Hindlimb muscle (tissue), 1 donor: ENCODE data around the gene WDFY4. TPM values are rescaled to one million over a fixed set of nuclear protein-coding genes. Genes with fewer than 3 reads are reported as not detected.

ENCODE experiments used
- DNase-seq: peaks from one replicate; pipeline ENCODE4 v3.0.0-alpha.2; 2013
- polyA plus RNA-seq: library from polyadenylated mRNA; unstranded; fragments of 120-200 nt; gene quantifications from one replicate; pipeline ENCODE4 v1.2.1, GENCODE V29; 2013; ENCODE audit not compliant: insufficient read length

Gene WDFY4
- polyA plus RNA-seq, 1 donor = 3.9 TPM

DNA sequence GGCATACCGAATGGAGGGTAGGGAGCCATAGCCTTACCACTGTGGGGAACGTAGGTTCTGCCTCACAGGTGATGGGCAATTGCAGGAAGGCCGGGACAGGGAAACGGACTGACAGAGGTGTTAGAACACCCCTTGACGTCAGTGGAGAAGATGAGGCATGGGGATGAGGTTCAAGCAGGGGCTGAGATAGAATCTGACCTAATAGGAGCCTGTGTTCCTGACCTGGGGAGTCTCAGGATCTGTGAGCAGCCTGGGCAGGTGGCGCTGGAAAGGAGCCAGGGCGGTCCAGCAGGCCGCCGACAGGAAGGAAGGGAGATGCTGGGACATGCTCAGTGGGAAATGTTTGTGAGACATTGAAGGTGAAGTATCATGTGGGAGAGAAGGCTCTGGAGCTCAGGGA is 109.4 kb downstream of the WDFY4 start:
- DNase-seq = no peak

DNA sequence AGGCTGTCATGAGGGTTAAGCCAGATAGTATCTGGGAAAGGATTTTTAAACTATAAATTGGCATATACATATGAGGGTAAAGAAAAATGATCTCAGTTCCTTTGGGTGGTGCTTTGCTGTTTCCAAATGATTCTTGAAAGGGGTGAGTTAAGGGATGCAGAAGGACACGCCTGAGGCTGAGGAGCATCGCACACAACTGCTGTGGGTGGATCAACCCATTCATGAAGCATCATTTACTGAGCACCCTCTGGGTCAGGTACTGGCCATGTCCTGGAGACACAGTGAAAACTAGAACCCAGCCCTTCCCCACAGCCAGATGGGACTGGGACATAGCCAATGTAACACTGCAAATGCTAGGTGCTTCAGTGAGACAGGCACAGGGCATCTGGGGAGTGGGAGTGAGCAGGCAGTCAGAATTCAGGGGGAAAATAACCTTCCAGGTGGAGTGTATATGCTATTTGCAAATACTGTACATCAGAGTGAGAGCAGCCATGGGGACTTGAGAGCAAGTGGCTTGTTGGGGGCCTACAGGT is 112.1 kb downstream of the WDFY4 start:
- DNase-seq = no peak

DNA sequence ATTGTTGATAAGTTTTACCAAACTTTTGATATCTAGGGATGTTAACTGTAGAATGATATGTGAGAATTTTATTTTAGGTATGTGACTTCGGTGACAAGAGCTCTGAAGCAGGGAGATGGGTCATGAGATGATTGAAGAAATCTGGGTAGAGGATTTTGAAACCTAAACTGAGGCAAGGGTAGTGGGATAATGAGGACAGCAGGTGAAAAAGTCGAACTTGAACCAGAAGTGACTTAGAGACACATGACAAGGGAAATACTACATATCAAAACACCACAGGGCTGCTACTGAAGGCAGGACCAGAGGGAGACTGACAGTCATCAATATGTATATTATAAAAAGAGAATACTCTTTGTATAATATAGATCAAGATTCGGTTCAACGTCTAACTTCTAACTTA is 113.2 kb downstream of the WDFY4 start:
- DNase-seq = no peak

DNA sequence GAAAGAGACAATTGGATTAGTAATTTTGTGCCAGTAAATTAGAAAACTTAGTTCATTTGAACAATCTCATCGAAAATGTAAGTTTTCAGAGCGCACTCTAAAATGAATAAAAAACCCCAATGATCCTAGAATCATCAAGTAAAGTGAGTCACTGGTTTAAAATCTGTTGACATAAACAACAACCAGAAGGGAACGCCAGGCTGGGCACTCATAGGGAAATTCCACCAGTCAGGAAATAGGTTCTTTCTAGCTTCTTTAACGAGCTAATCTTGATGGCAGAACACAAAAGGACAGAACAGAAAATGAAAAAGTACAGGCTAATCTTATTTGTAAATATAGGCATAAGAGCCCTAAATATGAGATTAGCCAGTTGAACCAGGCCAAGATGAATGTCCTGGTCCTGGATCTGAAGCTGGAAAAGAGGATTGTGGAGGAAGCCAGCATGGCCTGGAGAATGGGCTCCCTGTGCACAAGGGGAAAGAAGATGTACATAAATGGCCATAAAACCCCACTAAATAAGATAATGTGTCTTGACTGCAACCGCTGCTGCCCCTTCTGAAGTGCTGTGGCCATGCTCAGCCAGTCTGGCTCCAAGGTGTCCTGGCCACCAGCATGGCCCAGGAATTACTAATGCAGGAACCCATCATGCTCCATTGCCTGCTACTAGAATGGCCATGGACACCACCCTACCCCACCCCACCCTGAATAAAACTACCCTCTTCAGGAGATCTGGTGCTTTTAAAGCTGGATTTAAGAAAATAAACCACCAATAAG is 114.0 kb downstream of the WDFY4 start:
- no peak for DNase-seq

DNA sequence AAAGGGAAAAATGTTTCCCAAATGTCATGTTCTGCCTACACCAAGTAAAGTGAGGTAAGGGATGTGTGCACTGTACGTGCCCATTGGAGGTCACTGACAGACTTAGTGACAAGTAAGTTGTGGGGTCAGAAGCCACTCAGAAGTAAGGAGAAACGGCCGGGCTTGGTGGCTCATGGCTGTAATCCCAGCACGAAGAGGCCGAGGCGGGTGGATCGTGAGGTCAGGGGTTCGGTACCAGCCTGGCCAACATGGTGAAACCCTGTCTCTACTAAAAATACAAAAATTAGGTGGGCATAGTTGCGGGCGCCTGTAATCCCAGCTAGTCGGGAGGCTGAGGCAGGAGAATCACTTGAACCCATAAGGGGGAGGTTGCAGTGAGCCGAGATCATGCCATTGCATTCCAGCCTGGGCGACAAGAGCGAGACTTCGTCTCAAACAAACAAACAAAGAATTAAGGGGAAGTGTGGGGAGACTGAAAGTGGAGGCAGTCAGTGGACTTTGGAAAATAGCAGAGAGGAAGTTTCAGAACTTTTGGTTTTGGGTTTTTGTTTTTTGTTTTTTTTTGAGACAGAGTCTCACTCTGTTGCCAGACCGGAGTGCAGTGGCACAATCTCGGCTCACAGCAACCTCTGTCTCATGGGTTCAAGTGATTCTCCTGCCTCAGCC is 114.8 kb downstream of the WDFY4 start:
- DNase-seq = no peak

DNA sequence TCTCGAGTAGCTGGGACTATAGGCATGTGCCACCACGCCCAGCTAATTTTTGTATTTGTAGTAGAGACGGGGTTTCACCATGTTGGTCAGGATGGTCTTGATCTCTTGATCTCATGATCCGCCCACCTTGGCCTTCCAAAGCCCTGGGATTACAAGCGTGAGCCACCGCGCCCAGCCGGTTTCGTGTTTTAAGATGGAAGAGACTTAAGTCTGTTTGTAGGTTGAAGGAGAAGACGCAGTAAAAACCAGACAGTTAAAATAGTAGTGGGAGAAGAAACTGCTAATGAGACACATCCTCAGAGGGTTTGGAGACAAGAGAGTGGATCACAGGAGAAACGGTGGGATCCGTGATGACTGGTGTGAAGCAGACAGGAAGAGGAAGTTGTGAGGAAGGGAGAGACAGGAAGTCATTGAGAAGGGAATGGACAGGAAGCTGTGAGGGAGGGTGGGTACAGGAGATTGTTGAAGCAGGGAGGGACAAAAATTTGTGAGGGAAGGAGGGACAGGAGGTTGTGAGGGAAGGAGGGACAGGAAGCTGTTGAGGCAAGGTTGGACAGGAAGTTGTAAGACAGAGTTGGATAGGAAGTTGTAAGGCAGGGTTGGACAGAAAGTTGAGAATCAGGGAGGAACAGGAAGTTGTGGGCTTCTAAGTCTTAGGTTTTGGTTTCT is 115.5 kb downstream of the WDFY4 start:
- no peak for DNase-seq

DNA sequence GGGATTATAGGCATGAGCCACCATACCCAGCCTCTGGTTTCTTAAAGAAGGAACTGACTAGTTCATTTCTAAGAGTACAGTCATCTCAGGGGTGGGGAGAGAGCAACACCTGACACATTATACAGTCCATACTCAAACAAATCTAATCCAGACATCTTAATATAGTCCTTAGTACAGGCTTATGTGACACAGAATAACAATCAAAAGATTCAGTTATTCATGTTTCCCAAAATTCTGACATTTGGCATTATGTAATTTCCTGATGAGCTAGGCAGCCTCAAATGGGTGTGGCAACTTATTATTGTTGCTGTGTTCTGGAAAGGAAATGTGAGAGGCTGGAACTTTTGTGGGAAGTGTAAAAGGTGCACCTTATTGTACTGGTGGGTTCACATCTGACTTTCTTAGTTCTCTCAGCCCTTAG is 116.3 kb downstream of the WDFY4 start:
- no peak for DNase-seq

DNA sequence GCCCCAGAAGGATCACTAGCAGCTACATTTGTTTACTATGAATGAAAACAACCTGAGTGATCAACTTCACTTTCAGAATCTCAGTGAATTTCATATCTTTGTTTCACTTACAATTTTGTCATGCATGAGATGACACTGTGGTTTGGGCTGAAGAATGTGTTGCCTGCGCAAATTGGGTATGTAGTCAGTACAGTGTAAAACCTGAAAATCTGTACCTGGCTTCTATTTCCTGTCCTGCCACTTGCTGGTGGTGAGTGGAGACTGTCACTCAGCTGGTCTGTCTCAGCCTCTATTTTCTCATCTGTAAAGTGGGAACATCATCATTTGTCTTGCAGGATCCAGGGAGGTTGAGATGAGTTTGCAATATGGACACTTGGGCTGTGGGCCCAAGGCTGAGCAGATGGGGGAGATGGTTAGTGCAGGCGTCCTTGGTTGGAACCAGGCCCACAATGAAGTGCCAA is 118.0 kb downstream of the WDFY4 start:
- DNase-seq = no peak

DNA sequence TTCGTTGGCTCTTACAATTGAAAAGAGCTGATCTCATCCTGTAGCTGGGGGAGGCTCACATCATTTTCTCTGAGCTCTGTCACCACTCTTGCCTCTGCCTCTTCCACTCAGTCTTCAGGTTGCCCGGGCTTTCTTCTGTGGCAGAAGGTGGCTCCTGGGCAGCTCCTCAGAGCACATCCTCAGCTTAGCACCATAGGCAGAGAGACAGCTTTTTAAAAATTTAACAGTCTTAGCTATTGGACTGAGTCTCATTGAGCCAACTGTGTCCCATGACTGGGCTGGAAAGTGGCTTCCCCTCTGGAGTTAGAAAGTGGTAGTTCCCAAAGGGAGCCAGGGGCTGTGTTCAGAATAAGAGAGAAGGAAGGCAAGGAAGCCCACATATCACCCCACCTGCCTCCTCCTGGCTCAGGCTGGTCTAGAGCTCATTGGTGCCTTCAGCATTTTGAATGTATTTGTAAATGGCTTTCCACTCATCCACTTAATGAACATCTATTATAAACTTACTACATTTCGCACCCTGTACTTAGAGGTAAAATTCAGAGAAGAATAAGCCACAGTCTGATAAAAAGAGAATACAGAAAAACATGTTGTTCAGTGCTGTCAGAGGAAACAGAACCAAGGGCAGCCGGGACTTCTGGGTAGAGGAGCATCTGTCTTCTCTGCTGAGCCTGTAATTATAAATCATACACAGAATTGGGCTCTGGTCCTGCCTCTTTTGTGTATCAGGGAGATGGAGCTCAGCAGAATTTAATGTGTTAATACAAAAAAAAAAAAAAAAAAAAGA is 119.3 kb downstream of the WDFY4 start:
- no peak for DNase-seq

DNA sequence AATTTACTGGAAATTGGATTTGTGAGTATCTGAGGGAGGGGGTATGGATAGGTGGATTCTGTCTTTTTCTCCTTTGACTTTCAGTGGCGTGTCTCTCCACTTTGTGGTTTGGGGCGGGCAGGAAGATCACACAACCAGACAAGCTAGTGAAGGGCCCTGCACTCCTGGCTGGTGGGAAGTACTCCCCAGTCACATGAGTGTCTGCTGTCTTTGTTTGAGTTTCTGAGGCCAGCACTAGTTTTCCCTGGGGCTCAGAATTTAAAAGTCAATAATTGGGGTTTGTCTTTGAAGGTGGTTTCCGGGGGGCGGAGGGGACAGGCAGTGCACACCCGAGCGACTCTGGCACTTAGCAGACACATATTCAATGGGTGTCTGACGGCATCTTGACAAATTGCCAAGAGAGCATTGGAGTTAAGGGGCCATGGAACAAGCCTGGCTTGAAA is 120.1 kb downstream of the WDFY4 start:
- DNase-seq = no peak

DNA sequence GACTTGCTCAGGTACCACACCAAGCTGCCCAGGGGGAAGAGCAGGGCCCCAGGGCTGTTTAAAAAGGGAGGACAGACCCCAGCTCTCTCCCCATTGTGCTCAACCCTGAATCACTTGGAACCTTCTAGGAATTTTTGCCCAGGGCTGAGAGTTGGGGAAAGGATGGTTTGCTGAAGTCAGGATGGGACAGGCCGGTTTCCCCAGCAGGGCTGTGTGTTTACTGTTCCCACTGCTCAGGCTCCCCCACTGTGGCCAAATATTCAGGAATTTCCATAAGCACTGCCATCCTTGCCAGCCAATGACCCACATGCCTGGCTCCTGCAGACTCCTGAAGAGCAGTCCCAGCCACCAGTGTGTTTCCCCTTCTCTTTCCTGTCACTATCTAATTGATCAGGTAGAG is 120.7 kb downstream of the WDFY4 start:
- DNase-seq = no peak

DNA sequence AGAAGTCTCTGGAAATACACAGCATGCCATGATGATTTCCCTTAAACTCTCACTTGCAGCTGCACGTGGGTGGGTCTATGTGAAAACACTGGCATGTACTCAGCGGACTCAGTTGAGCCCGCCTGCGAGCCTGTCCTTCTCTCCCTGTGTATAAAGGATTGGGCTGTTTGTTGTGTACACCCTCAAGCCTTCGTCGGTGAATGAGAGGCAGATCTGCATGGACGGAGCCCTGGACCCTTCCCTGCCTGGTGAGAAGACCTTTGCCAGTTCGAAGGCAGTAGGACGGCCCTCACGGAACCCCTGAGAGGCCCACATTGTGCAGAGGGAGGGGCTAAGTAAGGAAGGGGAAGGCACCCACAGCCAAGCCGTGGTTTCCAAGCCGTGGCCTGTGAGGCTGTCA is 121.2 kb downstream of the WDFY4 start:
- peak; percentile 69 for DNase-seq

DNA sequence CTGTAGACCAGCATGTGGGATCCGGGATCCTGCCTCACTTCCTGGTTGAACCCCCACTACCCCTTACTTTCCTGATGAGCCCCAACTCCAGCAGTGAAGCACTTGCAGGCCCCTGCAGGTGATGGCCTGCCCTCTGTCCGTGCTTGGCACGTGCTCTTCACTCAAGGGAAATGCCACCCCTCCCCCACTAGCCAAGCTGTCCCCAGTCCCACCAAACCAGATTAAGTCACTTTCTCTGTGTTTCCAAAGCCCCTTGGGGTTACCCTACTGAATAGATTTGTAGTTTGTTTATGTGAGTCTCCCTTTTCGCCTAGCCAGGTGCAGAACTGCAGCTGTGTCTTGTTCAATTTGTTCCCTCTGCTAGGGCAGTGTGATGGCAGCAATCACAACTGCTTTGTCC is 121.7 kb downstream of the WDFY4 start:
- DNase-seq = no peak

DNA sequence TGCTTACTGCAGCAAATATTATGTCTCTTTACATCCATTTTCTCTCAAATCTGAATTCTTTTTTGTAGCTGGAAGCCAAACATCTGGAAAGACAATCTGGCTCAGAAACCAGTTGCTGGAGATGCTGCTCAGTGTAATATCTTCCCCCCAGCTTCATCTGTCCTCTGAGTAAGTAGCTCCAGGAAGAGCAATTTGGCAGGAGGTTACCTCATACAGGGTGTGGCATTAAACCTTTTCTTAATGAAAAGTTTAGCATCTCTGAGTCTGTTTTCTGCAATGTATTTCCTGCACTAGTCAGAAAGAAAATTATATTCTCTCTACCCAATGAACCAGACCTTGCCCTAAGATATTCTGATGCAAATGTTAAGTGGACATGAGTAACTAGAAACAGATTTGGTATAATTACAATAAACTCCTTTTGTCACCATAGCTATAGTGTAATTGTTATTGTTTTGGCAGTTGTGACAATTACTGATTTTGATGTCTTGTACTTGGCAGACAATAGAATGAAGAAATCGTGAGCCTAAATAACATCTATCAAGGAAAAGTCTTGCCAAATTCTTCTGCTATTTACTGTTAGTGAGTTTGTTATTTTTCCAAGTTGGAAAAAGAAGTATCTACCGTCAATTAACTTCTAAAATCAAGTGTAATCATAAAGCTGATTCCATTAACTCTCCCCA is 123.3 kb downstream of the WDFY4 start:
- DNase-seq = peak; percentile 86

DNA sequence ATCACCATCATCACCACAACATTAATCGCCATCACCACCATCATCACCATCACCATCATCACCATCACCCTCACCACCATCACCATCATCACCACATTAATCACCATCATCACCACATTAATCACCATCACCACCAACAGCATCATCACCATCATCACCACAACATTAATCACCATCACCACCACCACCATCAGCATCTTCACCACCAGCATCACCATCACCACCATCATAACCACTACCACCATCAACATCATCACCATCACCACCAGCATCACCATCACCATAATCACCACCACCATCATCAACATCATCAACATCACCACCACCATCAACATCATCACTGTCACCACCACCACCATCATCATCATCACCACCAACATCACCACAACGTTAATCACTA is 124.6 kb downstream of the WDFY4 start:
- DNase-seq = no peak

DNA sequence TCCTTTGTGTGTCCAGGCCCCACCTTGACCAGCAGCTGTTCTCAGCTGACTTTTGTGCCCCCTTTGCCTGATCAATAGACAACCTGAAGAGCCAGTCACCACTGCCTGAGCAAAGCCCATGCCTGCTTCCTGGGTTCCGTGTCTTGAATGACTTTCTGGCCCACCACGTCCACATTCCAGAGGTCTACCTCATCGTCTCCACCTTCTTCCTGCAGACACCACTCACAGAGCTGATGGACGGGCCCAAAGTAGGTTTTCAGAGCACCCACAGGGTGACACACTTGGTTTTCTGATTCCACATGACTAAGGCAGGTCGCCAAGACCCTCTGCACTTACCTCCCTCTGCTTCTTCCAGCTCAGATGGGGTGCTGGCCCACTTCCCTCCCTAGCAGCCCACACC is 126.8 kb downstream of the WDFY4 start:
- DNase-seq = no peak

DNA sequence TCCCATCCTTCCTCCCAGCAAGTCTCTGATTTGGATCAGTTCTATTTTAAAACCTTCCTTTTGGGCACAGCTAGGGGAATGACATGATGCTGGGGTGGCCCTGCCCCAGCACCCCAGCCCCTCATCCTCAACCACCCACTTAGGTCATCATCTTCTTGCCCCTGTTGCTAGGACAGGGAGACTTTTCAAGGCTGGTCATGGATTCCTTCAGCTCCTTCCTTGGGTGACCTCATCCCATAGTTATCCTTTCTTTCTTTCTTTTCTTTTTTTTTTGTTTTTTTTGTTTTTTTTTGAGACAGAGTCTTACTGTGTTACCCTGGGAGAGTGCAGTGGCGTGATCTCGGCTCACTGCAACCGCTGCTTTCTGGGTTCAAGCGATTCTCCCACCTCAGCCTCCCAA is 127.2 kb downstream of the WDFY4 start:
- DNase-seq = no peak

DNA sequence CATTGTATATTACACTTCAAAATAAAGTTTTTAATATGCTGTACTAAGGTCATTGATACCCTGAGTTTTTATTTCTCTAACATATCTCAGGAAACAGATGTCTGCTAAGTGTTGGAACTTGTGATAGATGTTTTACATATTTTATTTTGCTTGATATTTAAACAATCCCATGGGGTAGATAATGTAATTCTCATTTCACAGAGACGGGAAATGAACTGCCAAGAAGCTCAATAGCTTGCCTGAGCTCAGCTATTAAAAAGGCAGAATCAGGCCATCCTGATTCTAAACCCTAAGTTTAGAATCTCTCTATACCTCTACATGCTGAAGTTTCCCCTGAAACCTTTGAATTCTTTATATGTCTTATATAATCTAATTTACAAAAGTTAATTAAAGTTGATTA is 128.6 kb downstream of the WDFY4 start:
- DNase-seq = no peak

DNA sequence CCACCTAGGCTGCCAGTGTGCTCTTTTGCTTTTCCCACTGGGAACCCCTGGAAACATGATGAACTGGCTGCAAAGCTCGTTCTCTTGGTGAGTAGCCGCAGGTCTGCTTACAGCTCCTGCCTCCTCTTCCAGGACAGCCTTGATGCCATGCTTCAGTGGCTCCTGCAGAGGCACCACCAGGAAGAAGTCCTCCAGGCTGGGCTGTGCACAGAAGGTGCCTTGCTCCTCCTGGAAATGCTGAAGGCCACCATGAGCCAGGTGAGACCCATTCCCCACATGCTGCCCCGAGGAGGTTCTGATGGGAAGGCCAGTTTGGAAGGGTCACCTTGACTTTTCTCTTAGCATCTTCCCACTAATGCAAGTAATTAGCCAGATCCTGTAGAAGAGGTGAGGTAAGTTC is 129.2 kb downstream of the WDFY4 start:
- DNase-seq = no peak

DNA sequence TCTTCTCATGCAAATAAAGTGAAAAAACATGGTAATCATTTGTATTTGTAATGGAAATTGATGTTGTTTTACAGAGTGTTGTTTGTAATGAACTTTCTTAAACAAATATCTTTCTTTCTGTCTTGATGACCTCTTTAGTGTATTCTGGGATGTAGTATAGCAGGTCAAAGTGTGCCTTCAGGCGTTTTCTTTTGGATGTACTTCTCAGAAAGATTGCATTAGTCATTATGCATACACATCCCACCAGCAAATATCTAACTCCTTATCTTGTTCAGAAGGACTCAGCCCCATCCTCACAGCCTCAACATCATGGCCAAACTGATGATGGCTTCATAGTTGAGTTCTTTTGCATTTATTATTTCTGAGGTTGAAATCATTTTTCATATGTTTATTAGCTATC is 130.3 kb downstream of the WDFY4 start:
- no peak for DNase-seq

DNA sequence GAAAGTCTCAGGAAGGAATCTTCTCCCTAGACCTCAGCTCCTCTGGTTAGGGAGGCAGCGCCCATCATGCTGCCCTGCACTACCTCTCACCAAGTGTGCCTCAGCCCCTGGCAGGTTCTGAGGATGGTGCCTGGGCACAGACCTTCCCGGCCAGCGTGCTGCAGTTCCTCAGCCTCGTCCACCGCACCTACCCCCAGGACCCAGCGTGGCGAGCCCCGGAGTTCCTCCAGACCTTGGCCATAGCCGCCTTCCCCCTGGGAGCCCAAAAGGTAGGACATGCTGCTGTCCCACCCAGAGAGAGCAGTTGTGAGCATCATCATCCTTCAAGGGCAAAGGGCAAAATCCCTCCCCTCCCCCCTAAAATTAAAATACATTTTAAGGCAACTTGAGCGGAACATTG is 132.5 kb downstream of the WDFY4 start:
- no peak for DNase-seq

DNA sequence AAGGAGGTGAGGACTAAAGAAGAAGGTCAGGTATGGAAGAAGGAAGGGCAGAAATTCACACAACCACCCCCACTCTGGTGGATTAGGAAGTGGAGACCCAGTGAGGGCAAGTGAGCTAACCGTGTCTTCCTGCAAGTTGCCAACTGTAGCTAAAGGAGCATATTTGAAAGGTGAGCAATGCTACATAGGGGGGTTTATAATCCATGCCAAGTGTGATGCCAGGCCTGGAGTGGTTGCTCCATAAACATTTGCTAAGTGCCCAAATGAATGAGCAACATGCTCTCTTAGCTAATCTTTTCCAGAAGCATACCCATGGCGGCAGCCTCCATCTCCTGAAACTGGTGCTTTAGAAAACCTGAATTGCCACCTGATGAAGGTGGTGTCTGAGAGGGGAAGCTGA is 133.4 kb downstream of the WDFY4 start:
- no peak for DNase-seq
